HL-60 (cell line): ENCODE data around the gene FAM180B.

Experiments
- DNase-seq, 2 experiments: peaks; one replicate each; pipeline ENCODE4 v3.0.0-alpha.2; 2010 to 2020; ENCODE audit warnings: low read depth in 1 of 2, low spot score in 1 of 2
- H3K27ac ChIP-seq: fragments of 250-450 bp; sonication (Bioruptor Pico); replicated peaks from 2 replicates; pipeline ENCODE4 v1.5.1; 2020; ENCODE audit warnings: mild to moderate bottlenecking, moderate library complexity
- H3K27me3 ChIP-seq: fragments of 250-450 bp; sonication (Bioruptor Pico); 2 replicates; pipeline ENCODE4 v1.5.1; 2021; ENCODE audit warnings: mild to moderate bottlenecking, moderate library complexity; ENCODE audit not compliant: insufficient read depth, poor library complexity, severe bottlenecking
- H3K4me3 ChIP-seq: replicated peaks from 2 replicates; pipeline ENCODE4 v1.5.1; 2011; ENCODE audit warnings: mild to moderate bottlenecking, control low read depth, low read length; ENCODE audit not compliant: insufficient read depth
- CTCF ChIP-seq: IDR thresholded peaks from one replicate; pipeline ENCODE4 v1.5.1; 2011; ENCODE audit warnings: low read length, control low read depth, inconsistent platforms; ENCODE audit not compliant: insufficient read depth
- GABPA ChIP-seq: IDR thresholded peaks from 2 replicates; pipeline ENCODE4 v1.6.1; 2012; ENCODE audit warnings: low read depth
- POLR2AphosphoS5 ChIP-seq: IDR thresholded peaks from 2 replicates; pipeline ENCODE4 v1.6.1; 2012; ENCODE audit warnings: low read depth
- REST ChIP-seq: IDR thresholded peaks from 2 replicates; pipeline ENCODE4 v1.6.1; 2012; ENCODE audit warnings: low read depth; ENCODE audit not compliant: insufficient replicate concordance
- SPI1 ChIP-seq: IDR thresholded peaks from 2 replicates; pipeline ENCODE4 v1.6.1; 2012; ENCODE audit warnings: low read depth, mild to moderate bottlenecking, borderline replicate concordance

The FAM180B gene

GRCh38 chr11:47550288-47551047, 36.0 kb upstream of the FAM180B start:
- Histone ChIP-seq H3K27ac (peak overlapping the region; percentile 84), H3K4me3 (no peak overlapping the region)
- no peak for TF ChIP-seq GABPA

GRCh38 chr11:47551086-47551485, 35.4 kb upstream of the FAM180B start:
- Histone ChIP-seq H3K27me3 (no peaks in the 10 kb centered on the region), H3K27ac (peak overlapping the region; percentile 84), H3K4me3 (peak overlapping the region; percentile 98; the same call in 1 of the 2 replicates)
- peak in 1 of 2 experiments; percentile 28 for DNase-seq
- no peak for TF ChIP-seq SPI1
- TF ChIP-seq CTCF = peak; percentile 26
- TF ChIP-seq GABPA = no peak
- TF ChIP-seq POLR2AphosphoS5 = no peak
- TF ChIP-seq REST = no peak

More at GRCh38 chr11:47550288-47551047, 36.0 kb upstream of the FAM180B start:
- DNase-seq = peak in 1 of 2 experiments; percentile 64
- no peaks in the 10 kb centered on the region for H3K27me3 ChIP-seq

- Histone ChIP-seq H3K4me3 (peak overlapping the region; percentile 98), H3K27ac (peak overlapping the region; percentile 84), H3K27me3 (no peaks in the 10 kb centered on the region)
- peak in 1 of 2 experiments; percentile 42 for DNase-seq
- TF ChIP-seq POLR2AphosphoS5 = no peak; the same call in none of the 2 replicates
- no peak for TF ChIP-seq CTCF
- TF ChIP-seq GABPA = no peak
- no peak for TF ChIP-seq REST
- TF ChIP-seq SPI1 = no peak
Observed at GRCh38 chr11:47552056-47552565, 34.4 kb upstream of the FAM180B start.

- peak; percentile 79 to 92 for DNase-seq
- no peaks in the 10 kb centered on the region for H3K27me3 ChIP-seq
- H3K27ac ChIP-seq = peak within 1 kb of the TSS; percentile 84
- TF ChIP-seq SPI1 (peak; percentile 26; the same call in 1 of the 2 replicates), CTCF (peak; percentile 60), POLR2AphosphoS5 (peak; percentile 56; the same call in 1 of the 2 replicates), REST (no peak), GABPA (peak; percentile 60)
- H3K4me3 ChIP-seq = peak within 1 kb of the TSS; percentile 98
Observed at GRCh38 chr11:47552566-47553405, 33.7 kb upstream of the FAM180B start, which contains the start of gene CELF1. Gene CELF1, minus strand, starts transcription at chr11:47553132. Its CDS starts 53,609 bp downstream, at chr11:47499523.
